Transverse colon (tissue), 4 donors: ENCODE results near the gene CARD10. TPM values are rescaled to one million over a fixed set of nuclear protein-coding genes. Genes with fewer than 3 reads are reported as not detected.

Source experiments
- DNase-seq: peaks from one replicate; pipeline ENCODE4 v3.0.0-alpha.2; 2019
- H3K27ac ChIP-seq, 4 donors: fragments of 200-600 bp; sonication (generic); 2 replicates each; pipeline ENCODE4 v1.5.1; 2016 to 2018; ENCODE audit warnings: inconsistent platforms in 4 of 4
- H3K27me3 ChIP-seq: fragments of 200-600 bp; sonication (generic); 2 replicates; pipeline ENCODE4 v1.5.1; 2017; ENCODE audit warnings: inconsistent platforms
- H3K36me3 ChIP-seq, 4 donors: fragments of 200-600 bp; sonication (generic); 2 replicates each; pipeline ENCODE4 v1.5.1; 2017 to 2019; ENCODE audit warnings: inconsistent platforms in 4 of 4
- H3K4me1 ChIP-seq, 4 donors: fragments of 200-600 bp; sonication (generic); 2 replicates each; pipeline ENCODE4 v1.5.1; 2017 to 2020; ENCODE audit warnings: inconsistent platforms in 4 of 4
- H3K4me3 ChIP-seq, 4 donors: fragments of 200-600 bp; sonication (generic); 1 replicate in 1 of 4; 2 replicates in 3 of 4; pipeline versions ENCODE4 v1.5.1 to v1.6.1; 2017 to 2019; ENCODE audit warnings: inconsistent platforms in 4 of 4
- H3K9me3 ChIP-seq, 2 donors: fragments of 200-600 bp; sonication (generic); 2 replicates each; pipeline ENCODE4 v1.5.1; 2017 to 2019; ENCODE audit warnings: inconsistent platforms in 2 of 2
- EP300 ChIP-seq: sonication (generic); formaldehyde crosslinking; IDR thresholded peaks from one replicate; pipeline ENCODE4 v1.6.1; 2017; ENCODE audit warnings: antibody characterized with exemption, low read depth
- POLR2A ChIP-seq: fragments of 450-650 bp; IDR thresholded peaks from one replicate; pipeline ENCODE4 v1.6.1; 2016; ENCODE audit warnings: antibody characterized with exemption, mild to moderate bottlenecking, moderate library complexity
- POLR2AphosphoS5 ChIP-seq, 3 donors: sonication (generic); formaldehyde crosslinking; IDR thresholded peaks; one replicate each; pipeline ENCODE4 v1.6.1; 2016; ENCODE audit warnings: antibody characterized with exemption in 3 of 3
- WGBS, 2 donors: methylation state at CpG; one replicate each; pipeline ENCODE4 v1.1.5; 2018; ENCODE audit warnings: low coverage in 1 of 2; 5-methylcytosine and 5-hydroxymethylcytosine counted together
- in situ Hi-C, 4 donors: fragments of 200-750 bp; cut with MboI; loops; one replicate each; pipeline versions ENCODE4 v1.15.0 to v1.15.1; 2017; ENCODE audit warnings: low sequenced_read_pairs in 3 of 4, low pct_ligation_motif_present in 1 of 4, low pct_unique_long_range_greater_than_20kb in 1 of 4
- intact Hi-C: fragments of 100-400 bp; cut with DNase I; formaldehyde crosslinking; loops from one replicate; pipeline ENCODE4 v1.15.1; 2023; ENCODE audit warnings: low total_unique reads
- total RNA-seq, 4 donors: library from RNA; depleted of rRNA; stranded (reverse); fragments of >200 nt; gene quantifications; one replicate each; pipeline ENCODE4 v1.1.0, GENCODE V29; 2016
- TF ChIP-seq, protein P1 (sequence below), 5 experiments: fragments of 200-600 bp in 3 of 5; fragments of 450-650 bp in 2 of 5; sonication (generic) in 3 of 5; IDR thresholded peaks; 1 replicate in 2 of 5; 2 replicates in 3 of 5; pipeline ENCODE4 v1.5.1; 2016 to 2017; ENCODE audit warnings: antibody characterized with exemption in 5 of 5, inconsistent platforms in 3 of 5, mild to moderate bottlenecking in 2 of 5, moderate library complexity in 1 of 5

The CARD10 gene
- total RNA-seq, 4 donors from 2014 or later, result 46.3 to 166 (median 60.9) TPM

DNA sequence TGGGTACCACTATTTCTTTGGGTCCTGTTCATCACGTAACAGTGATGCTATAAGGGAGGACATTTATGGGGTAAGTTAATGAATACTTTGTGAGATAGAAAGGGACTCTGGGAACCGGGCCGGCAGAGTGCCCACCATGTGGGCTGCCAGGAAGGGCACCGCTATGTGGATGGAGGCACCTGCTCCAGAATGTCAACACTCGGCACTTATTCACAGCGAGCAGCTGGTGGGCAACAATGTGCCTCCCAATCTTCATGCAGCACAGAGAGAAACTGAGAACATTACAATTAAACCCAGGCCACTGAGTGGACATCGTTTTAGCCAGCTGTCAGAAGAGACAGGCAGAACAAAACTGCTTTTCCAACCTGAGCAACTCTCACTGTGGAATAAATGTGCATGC lies 76.1 kb downstream of the CARD10 start:
- in situ Hi-C loops, result no loop called here
- intact Hi-C loops, result no loop called here
- Histone ChIP-seq H3K9me3 (no peaks in the 10 kb centered on the region), H3K36me3 (no peaks in the 10 kb centered on the region), H3K4me1 (no peaks in the 10 kb centered on the region), H3K4me3 (no peak overlapping the region), H3K27ac (no peak overlapping the region), H3K27me3 (peaks cover 51% of the 10 kb centered on the region)
- TF ChIP-seq POLR2AphosphoS5 (IDR thresholded peaks at IDR 0.05) (no peak), EP300 (no peak), POLR2A (no peak)
- TF ChIP-seq, protein P1, sequence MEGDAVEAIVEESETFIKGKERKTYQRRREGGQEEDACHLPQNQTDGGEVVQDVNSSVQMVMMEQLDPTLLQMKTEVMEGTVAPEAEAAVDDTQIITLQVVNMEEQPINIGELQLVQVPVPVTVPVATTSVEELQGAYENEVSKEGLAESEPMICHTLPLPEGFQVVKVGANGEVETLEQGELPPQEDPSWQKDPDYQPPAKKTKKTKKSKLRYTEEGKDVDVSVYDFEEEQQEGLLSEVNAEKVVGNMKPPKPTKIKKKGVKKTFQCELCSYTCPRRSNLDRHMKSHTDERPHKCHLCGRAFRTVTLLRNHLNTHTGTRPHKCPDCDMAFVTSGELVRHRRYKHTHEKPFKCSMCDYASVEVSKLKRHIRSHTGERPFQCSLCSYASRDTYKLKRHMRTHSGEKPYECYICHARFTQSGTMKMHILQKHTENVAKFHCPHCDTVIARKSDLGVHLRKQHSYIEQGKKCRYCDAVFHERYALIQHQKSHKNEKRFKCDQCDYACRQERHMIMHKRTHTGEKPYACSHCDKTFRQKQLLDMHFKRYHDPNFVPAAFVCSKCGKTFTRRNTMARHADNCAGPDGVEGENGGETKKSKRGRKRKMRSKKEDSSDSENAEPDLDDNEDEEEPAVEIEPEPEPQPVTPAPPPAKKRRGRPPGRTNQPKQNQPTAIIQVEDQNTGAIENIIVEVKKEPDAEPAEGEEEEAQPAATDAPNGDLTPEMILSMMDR (IDR thresholded peaks at IDR 0.05), result no peak
- no peak for DNase-seq
- WGBS, 2 donors, result 50 to 83% methylated on average over 2 to 7 of the region's 7 CpGs

DNA sequence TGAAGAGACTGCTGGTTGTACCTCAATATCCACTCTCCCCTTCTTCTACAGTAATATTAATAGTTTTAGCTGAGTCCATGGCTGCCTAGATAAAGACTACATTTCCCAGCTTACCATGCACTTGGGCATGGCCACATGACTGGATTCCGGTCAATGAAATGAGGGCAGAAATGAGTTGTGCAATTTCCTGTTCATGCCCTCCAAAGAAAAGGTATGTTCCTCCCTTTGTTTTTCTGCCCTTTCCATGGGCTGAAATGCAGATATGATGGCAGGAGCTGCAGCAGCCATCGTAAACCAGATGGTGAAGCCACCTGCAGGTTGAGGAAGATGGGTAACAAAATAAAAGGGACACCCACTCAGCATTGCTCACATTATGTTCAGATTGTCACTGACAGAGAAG lies 76.7 kb downstream of the CARD10 start:
- Histone ChIP-seq H3K4me1 (no peaks in the 10 kb centered on the region), H3K9me3 (no peaks in the 10 kb centered on the region), H3K4me3 (no peak overlapping the region), H3K36me3 (no peaks in the 10 kb centered on the region), H3K27me3 (peaks cover 49% of the 10 kb centered on the region), H3K27ac (no peak overlapping the region)
- WGBS, 2 donors, result 54 to 63% methylated on average over 1 to 2 of the region's 2 CpGs
- no peak for DNase-seq
- in situ Hi-C loops, result no loop called here
- TF ChIP-seq, protein P1 (IDR thresholded peaks at IDR 0.05), result no peak
- TF ChIP-seq EP300, result no peak
- no peak for TF ChIP-seq POLR2AphosphoS5 (IDR thresholded peaks at IDR 0.05)
- TF ChIP-seq POLR2A, result no peak
- intact Hi-C loops, result no loop called here

DNA sequence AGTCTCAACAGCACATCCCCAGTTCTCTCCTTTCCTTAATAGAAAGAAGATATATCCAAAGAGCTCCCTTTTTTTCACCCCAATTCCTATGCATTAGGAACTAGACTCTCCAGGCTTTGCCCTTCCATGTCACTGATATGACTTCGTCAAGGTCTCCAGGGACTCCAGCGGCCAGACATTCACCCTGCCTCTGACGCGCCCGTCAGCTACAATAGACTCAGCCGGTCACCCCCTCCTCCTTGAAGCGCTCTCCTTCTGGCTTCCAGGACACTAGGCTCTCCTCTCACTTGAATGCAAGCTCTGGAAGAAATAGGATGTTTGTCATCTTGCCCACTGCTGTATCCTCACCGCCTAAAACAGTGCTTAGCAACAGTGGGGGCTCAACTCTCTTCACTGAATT lies 77.1 kb downstream of the CARD10 start:
- Histone ChIP-seq H3K27ac (no peak overlapping the region), H3K9me3 (no peaks in the 10 kb centered on the region), H3K36me3 (no peaks in the 10 kb centered on the region), H3K4me3 (no peak overlapping the region), H3K27me3 (peaks cover 47% of the 10 kb centered on the region), H3K4me1 (no peaks in the 10 kb centered on the region)
- intact Hi-C loops (no loop called here), in situ Hi-C loops (no loop called here)
- TF ChIP-seq POLR2A (no peak), EP300 (no peak), POLR2AphosphoS5 (IDR thresholded peaks at IDR 0.05) (no peak)
- TF ChIP-seq, protein P1 (IDR thresholded peaks at IDR 0.05), result no peak
- WGBS, 2 donors, result 70 to 80% methylated on average over 7 to 8 of the region's 8 CpGs
- DNase-seq, result no peak

DNA sequence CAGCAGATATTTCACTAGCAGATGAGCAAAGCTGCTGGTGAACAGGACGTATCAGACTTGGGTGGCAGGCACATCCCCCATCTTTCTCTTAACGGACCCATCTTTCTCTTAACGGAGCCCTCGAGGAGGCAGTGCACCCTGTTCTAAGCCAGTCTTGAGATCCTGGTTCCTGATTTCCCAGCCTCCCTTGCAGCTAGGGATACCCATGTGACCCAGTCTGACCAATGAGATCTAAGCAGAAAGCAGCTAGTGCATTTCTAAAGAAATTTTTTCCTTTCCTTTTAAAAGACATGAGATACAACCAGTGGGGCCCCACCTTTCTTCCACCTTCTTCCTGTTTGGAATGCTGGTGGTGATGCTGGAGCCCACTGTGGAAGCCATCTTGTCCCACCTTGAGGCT lies 78.3 kb downstream of the CARD10 start:
- TF ChIP-seq, protein P1 (IDR thresholded peaks at IDR 0.05), result no peak
- TF ChIP-seq POLR2AphosphoS5 (IDR thresholded peaks at IDR 0.05) (no peak), EP300 (no peak), POLR2A (no peak)
- no peak overlapping the region for H3K4me3 ChIP-seq
- peaks cover 42% of the 10 kb centered on the region for H3K27me3 ChIP-seq
- intact Hi-C loops, result no loop called here
- WGBS, 2 donors, result 77 to 91% methylated on average over 4 of the region's 4 CpGs
- H3K36me3 ChIP-seq, result no peaks in the 10 kb centered on the region
- no peak for DNase-seq
- no peak overlapping the region for H3K27ac ChIP-seq
- no peaks in the 10 kb centered on the region for H3K9me3 ChIP-seq
- in situ Hi-C loops, result no loop called here
- no peaks in the 10 kb centered on the region for H3K4me1 ChIP-seq

Other genes with a start within 250 kb of the CARD10 start
- 10 to 100 TPM in 2 of 4 donors, 1 to 10 TPM in 2; 1.4 to 26.9 (median 10.6) TPM for gene CYTH4, start 236.9 kb downstream of the CARD10 start, total RNA-seq
- gene ELFN2, start 91.9 kb downstream of the CARD10 start, total RNA-seq, result under 1 TPM in 2 of 4 donors, not detected in 2; under 0.01 TPM
- gene MFNG, start 33.0 kb downstream of the CARD10 start, total RNA-seq, result 10 to 100 TPM in 3 of 4 donors, 1 to 10 TPM in 1; 2.8 to 26.4 (median 15.7) TPM
- gene CDC42EP1, start 41.1 kb upstream of the CARD10 start, total RNA-seq, result 10 to 100 TPM; 27.3 to 52.9 (median 28.9) TPM
- gene LGALS2, start 60.7 kb upstream of the CARD10 start, total RNA-seq, result 10 to 100 TPM in 2 of 4 donors, 1 to 10 TPM in 1, not detected in 1; 1.3 to 43.4 (median 17.2) TPM
- 100 to 1,000 TPM in 1 of 4 donors, 10 to 100 TPM in 3; 60.1 to 142 (median 73.8) TPM for gene GGA1, start 89.4 kb upstream of the CARD10 start, total RNA-seq
- 100 to 1,000 TPM in 2 of 4 donors, 10 to 100 TPM in 2; 53.1 to 158 (median 84.7) TPM for gene SH3BP1, start 120.3 kb upstream of the CARD10 start, total RNA-seq
- 100 to 1,000 TPM in 1 of 4 donors, 10 to 100 TPM in 3; 28.9 to 126 (median 50.7) TPM for gene PDXP, start 139.3 kb upstream of the CARD10 start, total RNA-seq
- gene LGALS1, start 156.2 kb upstream of the CARD10 start, total RNA-seq, result 100 to 1,000 TPM; 196 to 558 (median 224) TPM
- 100 to 1,000 TPM in 1 of 4 donors, 10 to 100 TPM in 3; 44.1 to 143 (median 57.2) TPM for gene NOL12, start 166.9 kb upstream of the CARD10 start, total RNA-seq
- 100 to 1,000 TPM; 121 to 265 (median 129) TPM for gene TRIOBP, start 177.6 kb upstream of the CARD10 start, total RNA-seq